HepG2 (cell line): ENCODE results near the gene R3HDM4. TPM values are rescaled to one million over a fixed set of nuclear protein-coding genes. Genes with fewer than 3 reads are reported as not detected.

Experiments
- CBX2 ChIP-seq, 2 experiments: fragments of 200-600 bp in 1 of 2; sonication (generic); formaldehyde crosslinking in 1 of 2; IDR thresholded peaks; 2 replicates each; pipeline versions ENCODE4 v1.7.0 to v1.8.1; 2018 to 2022; ENCODE audit warnings: low read depth in 2 of 2, low read length in 1 of 2, mild to moderate bottlenecking in 1 of 2, missing genetic modification reagents in 1 of 2
- DPF2 ChIP-seq: sonication (generic); formaldehyde crosslinking; IDR thresholded peaks from 2 replicates; pipeline ENCODE4 v1.4.0; 2020; ENCODE audit warnings: mild to moderate bottlenecking, low read depth, missing genetic modification reagents, borderline replicate concordance
- ELF1 ChIP-seq: sonication (generic); formaldehyde crosslinking; IDR thresholded peaks from 2 replicates; pipeline ENCODE4 v1.4.0; 2020; ENCODE audit warnings: missing genetic modification reagents
- ERF ChIP-seq: IDR thresholded peaks from 2 replicates; pipeline ENCODE4 v1.6.1; 2018; ENCODE audit warnings: missing biosample characterization, missing genetic modification reagents
- HES4 ChIP-seq: sonication (generic); formaldehyde crosslinking; IDR thresholded peaks from 2 replicates; pipeline ENCODE4 v1.9.0; 2021; ENCODE audit warnings: mild to moderate bottlenecking, missing genetic modification reagents, borderline replicate concordance
- HMGA1 ChIP-seq: sonication (generic); formaldehyde crosslinking; conservative IDR thresholded peaks from 2 replicates; pipeline ENCODE4 v1.4.0; 2020; ENCODE audit warnings: missing genetic modification reagents
- HNF4G ChIP-seq, 2 experiments: sonication (generic) in 1 of 2; formaldehyde crosslinking in 1 of 2; IDR thresholded peaks; 2 replicates each; pipeline versions ENCODE4 v1.4.0 to v1.6.1; 2011 to 2020; ENCODE audit warnings: borderline replicate concordance in 2 of 2, low read depth in 2 of 2, mild to moderate bottlenecking in 2 of 2, low read length in 1 of 2, missing genetic modification reagents in 1 of 2, moderate library complexity in 1 of 2
- HNRNPL ChIP-seq: fragments of 200-400 bp; formaldehyde crosslinking; IDR thresholded peaks from 2 replicates; pipeline ENCODE4 v1.6.1; 2017; ENCODE audit warnings: mild to moderate bottlenecking, low read depth, low read length
- JDP2 ChIP-seq: sonication (generic); formaldehyde crosslinking; IDR thresholded peaks from 2 replicates; pipeline ENCODE4 v1.8.1; 2022; ENCODE audit warnings: missing genetic modification reagents, borderline replicate concordance
- KLF15 ChIP-seq: sonication (generic); formaldehyde crosslinking; IDR thresholded peaks from 2 replicates; pipeline ENCODE4 v1.8.1; 2023; ENCODE audit warnings: borderline replicate concordance, mild to moderate bottlenecking, inconsistent platforms, missing genetic modification reagents, mixed read lengths
- MAFF ChIP-seq: IDR thresholded peaks from 2 replicates; pipeline ENCODE4 v1.6.1; 2011; ENCODE audit warnings: low read depth, low read length, improper control_type of control experiment
- MIXL1 ChIP-seq: IDR thresholded peaks from 2 replicates; pipeline ENCODE4 v1.6.1; 2016
- MXI1 ChIP-seq: IDR thresholded peaks from 3 replicates; pipeline ENCODE4 v1.6.1; 2012; ENCODE audit warnings: low read depth, low read length, inconsistent platforms, borderline replicate concordance
- NCOA2 ChIP-seq: sonication (generic); formaldehyde crosslinking; IDR thresholded peaks from 2 replicates; pipeline ENCODE4 v1.8.0; 2022; ENCODE audit warnings: inconsistent platforms
- PHF8 ChIP-seq: sonication (generic); formaldehyde crosslinking; IDR thresholded peaks from 2 replicates; pipeline ENCODE4 v1.5.0; 2020; ENCODE audit warnings: missing genetic modification reagents
- POLR2AphosphoS5 ChIP-seq: IDR thresholded peaks from 2 replicates; pipeline ENCODE4 v1.6.1; 2012; ENCODE audit warnings: low read depth, low read length
- SKI ChIP-seq: fragments of 450-650 bp; IDR thresholded peaks from one replicate; pipeline ENCODE4 v1.6.1; 2018; ENCODE audit warnings: mild to moderate bottlenecking; ENCODE audit not compliant: partially characterized antibody
- SOX13 ChIP-seq, 3 experiments: fragments of 450-650 bp in 1 of 3; sonication (generic) in 1 of 3; formaldehyde crosslinking in 1 of 3; IDR thresholded peaks in 2 of 3; conservative IDR thresholded peaks in 1 of 3; 2 replicates each; pipeline versions ENCODE4 v1.5.0 to v1.6.1; 2016 to 2020; ENCODE audit warnings: antibody characterized with exemption in 1 of 3, mild to moderate bottlenecking in 1 of 3, missing compliant biosample characterization in 1 of 3, missing genetic modification reagents in 1 of 3, moderate library complexity in 1 of 3
- TFAP4 ChIP-seq: sonication (generic); IDR thresholded peaks from 2 replicates; pipeline ENCODE4 v1.6.1; 2016; ENCODE audit warnings: low read depth, borderline replicate concordance
- ZFP62 ChIP-seq: sonication (generic); formaldehyde crosslinking; IDR thresholded peaks from 2 replicates; pipeline ENCODE4 v1.4.0; 2020; ENCODE audit warnings: missing genetic modification reagents
- ZMYM4 ChIP-seq: sonication (generic); formaldehyde crosslinking; IDR thresholded peaks from 2 replicates; pipeline ENCODE4 v1.8.1; 2023; ENCODE audit warnings: mild to moderate bottlenecking, missing genetic modification reagents
- ZNF205 ChIP-seq: IDR thresholded peaks from 2 replicates; pipeline ENCODE4 v1.6.1; 2018; ENCODE audit warnings: missing biosample characterization, missing genetic modification reagents
- ZNF24 ChIP-seq: fragments of 450-650 bp; IDR thresholded peaks from 2 replicates; pipeline ENCODE4 v1.6.1; 2017; ENCODE audit warnings: antibody characterized with exemption, mild to moderate bottlenecking
- ZNF607 ChIP-seq: sonication (generic); formaldehyde crosslinking; IDR thresholded peaks from 2 replicates; pipeline ENCODE4 v1.5.1; 2020; ENCODE audit warnings: missing genetic modification reagents, mild to moderate bottlenecking, borderline replicate concordance
- polyA plus RNA-seq, 8 experiments: library from polyadenylated mRNA; depleted of rRNA in 3 of 8; stranded (reverse) in 7 of 8; unstranded in 1 of 8; fragments of >200 nt; fragmentation: Illumina TruSeq in 4 of 8; extraction: Trizol in 4 of 8; gene quantifications; 2 replicates each; pipeline versions ENCODE4 v1.2.1 to v1.2.3, GENCODE V29; 2011 to 2016; ENCODE audit warnings: low read depth in 4 of 8, missing spikeins in 1 of 8, mixed read lengths in 1 of 8; ENCODE audit not compliant: insufficient read depth in 1 of 8
- total RNA-seq, 5 experiments: library from RNA; depleted of rRNA; stranded (reverse); fragments of >200 nt; fragmentation: Illumina TruSeq; extraction: Trizol; gene quantifications; 2 replicates each; pipeline ENCODE4 v1.2.3, GENCODE V29; 2016; ENCODE audit warnings: low read depth in 1 of 5
- TF ChIP-seq, protein P1 (sequence below), 2 experiments: sonication (generic) in 1 of 2; formaldehyde crosslinking in 1 of 2; IDR thresholded peaks; 2 replicates each; pipeline versions ENCODE4 v1.4.0 to v1.6.1; 2018 to 2020; ENCODE audit warnings: missing genetic modification reagents in 2 of 2, borderline replicate concordance in 1 of 2, low read depth in 1 of 2, mild to moderate bottlenecking in 1 of 2, missing biosample characterization in 1 of 2
- TF ChIP-seq, protein P2 (sequence below): sonication (generic); formaldehyde crosslinking; IDR thresholded peaks from 2 replicates; pipeline ENCODE4 v1.5.0; 2020; ENCODE audit warnings: mild to moderate bottlenecking, missing genetic modification reagents

R3HDM4 gene
- total and polyA plus RNA-seq, 2 of the 13 experiments (the other 11 are each of a cell fraction or from before 2014, with no cell fraction given), result 26.2 to 26.9 TPM

GRCh38 chr19:927351-927779, 14.3 kb upstream of the R3HDM4 start (continued):
- 0 out of 2 replicates have a peak, but pooled peaks have one; percentile 6 for TF ChIP-seq NCOA2 (CRISPR knock-in tag)
- no peak for TF ChIP-seq ZNF607
- TF ChIP-seq DPF2, result no peak
- TF ChIP-seq ZNF24, result no peak
- TF ChIP-seq ZMYM4 (CRISPR knock-in tag), result no peak
- TF ChIP-seq KLF15 (CRISPR knock-in tag), result no peak
- no peak for TF ChIP-seq MXI1
- TF ChIP-seq MAFF, result peak; percentile 83
- TF ChIP-seq HES4 (CRISPR knock-in tag), result no peak
- TF ChIP-seq HMGA1 (CRISPR knock-in tag), result no peak
- peak; percentile 37; the same call in 1 of the 2 replicates for TF ChIP-seq POLR2AphosphoS5
- no peak for TF ChIP-seq SKI
- TF ChIP-seq PHF8 (CRISPR knock-in tag), result no peak; the same call in 1 of the 2 replicates
- no peak for TF ChIP-seq ZNF205
- TF ChIP-seq, protein P1, sequence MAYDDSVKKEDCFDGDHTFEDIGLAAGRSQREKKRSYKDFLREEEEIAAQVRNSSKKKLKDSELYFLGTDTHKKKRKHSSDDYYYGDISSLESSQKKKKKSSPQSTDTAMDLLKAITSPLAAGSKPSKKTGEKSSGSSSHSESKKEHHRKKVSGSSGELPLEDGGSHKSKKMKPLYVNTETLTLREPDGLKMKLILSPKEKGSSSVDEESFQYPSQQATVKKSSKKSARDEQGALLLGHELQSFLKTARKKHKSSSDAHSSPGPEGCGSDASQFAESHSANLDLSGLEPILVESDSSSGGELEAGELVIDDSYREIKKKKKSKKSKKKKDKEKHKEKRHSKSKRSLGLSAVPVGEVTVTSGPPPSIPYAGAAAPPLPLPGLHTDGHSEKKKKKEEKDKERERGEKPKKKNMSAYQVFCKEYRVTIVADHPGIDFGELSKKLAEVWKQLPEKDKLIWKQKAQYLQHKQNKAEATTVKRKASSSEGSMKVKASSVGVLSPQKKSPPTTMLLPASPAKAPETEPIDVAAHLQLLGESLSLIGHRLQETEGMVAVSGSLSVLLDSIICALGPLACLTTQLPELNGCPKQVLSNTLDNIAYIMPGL (CRISPR knock-in tag; IDR thresholded peaks at IDR 0.05; ENCODE audit: borderline replicate concordance in 1 of 2, low read depth in 1 of 2), result no peak
- TF ChIP-seq HNF4G (IDR thresholded peaks at IDR 0.05; ENCODE audit: borderline replicate concordance, low read depth, low read length), result no peak; the same call in 1 of the 2 replicates
- no peak for TF ChIP-seq HNF4G (CRISPR knock-in tag; IDR thresholded peaks at IDR 0.05; ENCODE audit: borderline replicate concordance, low read depth)
- TF ChIP-seq CBX2 (IDR thresholded peaks at IDR 0.05; ENCODE audit: low read depth, low read length), result no peak
- no peak for TF ChIP-seq CBX2 (CRISPR knock-in tag; IDR thresholded peaks at IDR 0.05; ENCODE audit: low read depth)
- TF ChIP-seq SOX13 (IDR thresholded peaks at IDR 0.05), result no peak
- TF ChIP-seq SOX13 (CRISPR knock-in tag; conservative IDR thresholded peaks at IDR 0.05 in 1 of 2, IDR thresholded peaks at IDR 0.05 in 1 of 2), result no peak; a peak in 1 of 4 replicates
- no peak for TF ChIP-seq JDP2 (CRISPR knock-in tag)
- 0 out of 2 replicates have a peak, but pooled peaks have one; percentile 24 for TF ChIP-seq HNRNPL
- TF ChIP-seq ZFP62, result no peak
- TF ChIP-seq, protein P2, sequence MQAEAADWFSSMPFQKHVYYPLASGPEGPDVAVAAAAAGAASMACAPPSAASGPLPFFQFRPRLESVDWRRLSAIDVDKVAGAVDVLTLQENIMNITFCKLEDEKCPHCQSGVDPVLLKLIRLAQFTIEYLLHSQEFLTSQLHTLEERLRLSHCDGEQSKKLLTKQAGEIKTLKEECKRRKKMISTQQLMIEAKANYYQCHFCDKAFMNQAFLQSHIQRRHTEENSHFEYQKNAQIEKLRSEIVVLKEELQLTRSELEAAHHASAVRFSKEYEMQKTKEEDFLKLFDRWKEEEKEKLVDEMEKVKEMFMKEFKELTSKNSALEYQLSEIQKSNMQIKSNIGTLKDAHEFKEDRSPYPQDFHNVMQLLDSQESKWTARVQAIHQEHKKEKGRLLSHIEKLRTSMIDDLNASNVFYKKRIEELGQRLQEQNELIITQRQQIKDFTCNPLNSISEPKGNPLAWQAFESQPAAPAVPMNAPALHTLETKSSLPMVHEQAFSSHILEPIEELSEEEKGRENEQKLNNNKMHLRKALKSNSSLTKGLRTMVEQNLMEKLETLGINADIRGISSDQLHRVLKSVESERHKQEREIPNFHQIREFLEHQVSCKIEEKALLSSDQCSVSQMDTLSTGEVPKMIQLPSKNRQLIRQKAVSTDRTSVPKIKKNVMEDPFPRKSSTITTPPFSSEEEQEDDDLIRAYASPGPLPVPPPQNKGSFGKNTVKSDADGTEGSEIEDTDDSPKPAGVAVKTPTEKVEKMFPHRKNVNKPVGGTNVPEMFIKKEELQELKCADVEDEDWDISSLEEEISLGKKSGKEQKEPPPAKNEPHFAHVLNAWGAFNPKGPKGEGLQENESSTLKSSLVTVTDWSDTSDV (CRISPR knock-in tag), result no peak
- peak; percentile 56 for TF ChIP-seq ELF1 (CRISPR knock-in tag)
- no peak for TF ChIP-seq ERF (CRISPR knock-in tag)
- peak; percentile 51; the same call in 1 of the 2 replicates for TF ChIP-seq TFAP4
- no peak for TF ChIP-seq MIXL1 (CRISPR knock-in tag)
